ENCODE data around the gene ERLIN1.

The ERLIN1 gene

DNA sequence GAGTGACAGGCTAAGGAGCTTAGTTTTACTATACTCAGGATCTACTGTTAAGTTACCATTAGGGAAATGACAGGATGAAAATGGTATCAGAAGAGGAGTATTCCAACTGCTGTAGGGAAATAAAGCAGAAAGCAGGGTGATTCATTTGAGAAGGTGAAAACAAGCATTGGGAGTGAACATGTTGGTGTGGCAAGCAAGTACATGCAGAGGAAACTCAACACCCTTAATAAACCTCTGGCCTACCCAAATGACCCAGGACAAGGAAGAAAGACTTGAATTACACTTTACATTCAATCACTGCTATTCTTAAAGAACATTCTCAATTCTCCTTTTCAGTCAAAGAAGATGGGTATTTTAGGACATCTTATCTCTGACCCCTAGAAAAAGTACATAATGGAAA is 28.7 kb downstream of the ERLIN1 start:
- peaks cover 19% of the 10 kb centered on the region for H3K4me1 ChIP-seq (ENCODE audit: insufficient read depth, poor library complexity, severe bottlenecking)
- ATAC-seq (ENCODE audit: low read depth) = peak; percentile 67; the same call in 2 of the 3 replicates
- H3K9me3 ChIP-seq (ENCODE audit: severe bottlenecking) = no peaks in the 10 kb centered on the region
- TF ChIP-seq, protein P1, sequence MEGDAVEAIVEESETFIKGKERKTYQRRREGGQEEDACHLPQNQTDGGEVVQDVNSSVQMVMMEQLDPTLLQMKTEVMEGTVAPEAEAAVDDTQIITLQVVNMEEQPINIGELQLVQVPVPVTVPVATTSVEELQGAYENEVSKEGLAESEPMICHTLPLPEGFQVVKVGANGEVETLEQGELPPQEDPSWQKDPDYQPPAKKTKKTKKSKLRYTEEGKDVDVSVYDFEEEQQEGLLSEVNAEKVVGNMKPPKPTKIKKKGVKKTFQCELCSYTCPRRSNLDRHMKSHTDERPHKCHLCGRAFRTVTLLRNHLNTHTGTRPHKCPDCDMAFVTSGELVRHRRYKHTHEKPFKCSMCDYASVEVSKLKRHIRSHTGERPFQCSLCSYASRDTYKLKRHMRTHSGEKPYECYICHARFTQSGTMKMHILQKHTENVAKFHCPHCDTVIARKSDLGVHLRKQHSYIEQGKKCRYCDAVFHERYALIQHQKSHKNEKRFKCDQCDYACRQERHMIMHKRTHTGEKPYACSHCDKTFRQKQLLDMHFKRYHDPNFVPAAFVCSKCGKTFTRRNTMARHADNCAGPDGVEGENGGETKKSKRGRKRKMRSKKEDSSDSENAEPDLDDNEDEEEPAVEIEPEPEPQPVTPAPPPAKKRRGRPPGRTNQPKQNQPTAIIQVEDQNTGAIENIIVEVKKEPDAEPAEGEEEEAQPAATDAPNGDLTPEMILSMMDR (IDR thresholded peaks at IDR 0.05; ENCODE audit: poor library complexity, severe bottlenecking) = no peak
- no peak for DNase-seq (ENCODE audit: low spot score)
- no peaks in the 10 kb centered on the region for H3K27me3 ChIP-seq (ENCODE audit: insufficient read depth, poor library complexity, severe bottlenecking)
- H3K27ac ChIP-seq (ENCODE audit: poor library complexity, severe bottlenecking) = peak overlapping the region; percentile 10
- H3K36me3 ChIP-seq (ENCODE audit: low read depth) = peaks cover 73% of the 10 kb centered on the region
- H3K4me3 ChIP-seq (ENCODE audit: severe bottlenecking) = no peak overlapping the region

DNA sequence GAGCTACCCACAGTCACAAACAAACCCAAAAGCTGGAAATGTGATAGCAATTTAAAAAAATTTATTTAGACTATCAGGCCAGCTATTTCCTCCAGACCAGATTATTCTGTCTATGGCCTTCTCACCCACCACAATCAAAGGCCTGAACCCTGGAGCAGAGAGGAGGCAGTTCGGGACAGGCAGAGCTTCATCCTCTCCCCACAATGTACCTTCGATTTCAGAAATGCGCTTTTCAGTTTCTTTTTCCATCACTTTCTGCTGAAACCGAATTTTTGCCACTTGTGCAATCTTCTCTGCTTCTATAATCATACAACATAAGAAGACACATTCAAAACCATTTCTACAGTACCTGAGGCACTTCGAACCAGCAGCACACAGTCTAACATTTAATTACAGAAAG is 29.9 kb downstream of the ERLIN1 start:
- no peak for ATAC-seq (ENCODE audit: low read depth)
- peaks cover 73% of the 10 kb centered on the region for H3K36me3 ChIP-seq (ENCODE audit: low read depth)
- no peak overlapping the region for H3K27ac ChIP-seq (ENCODE audit: poor library complexity, severe bottlenecking)

DNA sequence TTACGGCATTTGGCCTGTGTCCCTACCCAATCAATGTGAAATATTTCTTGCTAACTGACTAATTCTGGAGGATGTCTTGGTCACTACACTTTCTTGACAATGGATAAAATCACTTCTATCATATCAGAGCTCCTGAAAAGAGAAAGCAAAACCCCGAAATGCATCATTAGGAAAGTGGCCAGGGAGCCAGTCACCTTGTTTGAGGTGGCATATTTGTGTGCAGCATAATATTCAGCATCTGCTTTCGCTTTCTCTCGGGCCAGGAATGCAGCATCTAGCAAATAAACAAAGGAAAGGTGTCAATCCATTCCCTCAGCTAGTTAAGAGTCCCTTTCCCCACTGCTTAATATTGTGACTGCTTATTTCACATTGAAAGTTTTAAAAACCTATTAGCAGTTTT is 31.2 kb downstream of the ERLIN1 start:
- peaks cover 73% of the 10 kb centered on the region for H3K36me3 ChIP-seq (ENCODE audit: low read depth)

More for the DNA sequence above, 29.9 kb downstream of the ERLIN1 start:
- Histone ChIP-seq H3K4me3 (ENCODE audit: severe bottlenecking) (no peak overlapping the region), H3K4me1 (ENCODE audit: insufficient read depth, poor library complexity, severe bottlenecking) (peaks cover 19% of the 10 kb centered on the region), H3K9me3 (ENCODE audit: severe bottlenecking) (no peaks in the 10 kb centered on the region), H3K27me3 (ENCODE audit: insufficient read depth, poor library complexity, severe bottlenecking) (no peaks in the 10 kb centered on the region)
- DNase-seq (ENCODE audit: low spot score) = no peak
- TF ChIP-seq, protein P1 (IDR thresholded peaks at IDR 0.05; ENCODE audit: poor library complexity, severe bottlenecking) = no peak

DNA sequence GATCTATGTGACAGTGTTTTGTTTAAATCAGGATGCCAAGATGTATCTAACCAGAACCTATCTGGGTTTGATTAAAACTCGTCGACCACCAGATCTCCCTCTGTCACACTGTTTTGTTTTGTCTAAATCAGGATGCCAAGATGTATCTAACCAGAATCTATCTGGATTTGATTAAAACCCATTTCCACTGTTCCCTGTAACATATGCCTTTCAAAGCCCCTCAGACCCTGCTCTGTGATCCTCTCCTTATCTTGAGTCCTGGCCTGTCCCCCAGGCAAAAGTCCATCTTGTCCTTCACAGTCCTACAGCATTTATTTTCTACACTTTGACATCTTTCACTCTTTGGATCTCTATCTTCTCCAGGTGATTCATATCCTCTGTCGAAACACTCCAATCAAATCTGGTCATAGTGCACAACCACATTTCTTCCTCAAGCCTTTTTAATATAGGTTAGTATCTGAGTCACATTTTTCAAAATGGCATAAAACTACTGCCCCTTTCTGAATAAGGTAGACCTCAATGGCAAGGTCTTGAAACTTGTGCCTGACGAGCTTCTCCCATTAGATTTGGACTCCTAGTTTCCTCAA is 32.5 kb downstream of the ERLIN1 start:
- ATAC-seq (ENCODE audit: low read depth) = peak; percentile 43
- H3K27me3 ChIP-seq (ENCODE audit: insufficient read depth, poor library complexity, severe bottlenecking) = no peaks in the 10 kb centered on the region
- H3K36me3 ChIP-seq (ENCODE audit: low read depth) = peaks cover 60% of the 10 kb centered on the region

More for the DNA sequence above, 31.2 kb downstream of the ERLIN1 start:
- Histone ChIP-seq H3K9me3 (ENCODE audit: severe bottlenecking) (no peaks in the 10 kb centered on the region), H3K27me3 (ENCODE audit: insufficient read depth, poor library complexity, severe bottlenecking) (no peaks in the 10 kb centered on the region), H3K4me1 (ENCODE audit: insufficient read depth, poor library complexity, severe bottlenecking) (peaks cover 19% of the 10 kb centered on the region), H3K4me3 (ENCODE audit: severe bottlenecking) (no peak overlapping the region), H3K27ac (ENCODE audit: poor library complexity, severe bottlenecking) (no peak overlapping the region)
- DNase-seq (ENCODE audit: low spot score) (no peak), ATAC-seq (ENCODE audit: low read depth) (no peak)
- TF ChIP-seq, protein P1 (IDR thresholded peaks at IDR 0.05; ENCODE audit: poor library complexity, severe bottlenecking) = no peak

More for the DNA sequence above, 32.5 kb downstream of the ERLIN1 start:
- DNase-seq (ENCODE audit: low spot score) = no peak
- Histone ChIP-seq H3K9me3 (ENCODE audit: severe bottlenecking) (no peaks in the 10 kb centered on the region), H3K27ac (ENCODE audit: poor library complexity, severe bottlenecking) (peak overlapping the region; percentile 24), H3K4me3 (ENCODE audit: severe bottlenecking) (no peak overlapping the region), H3K4me1 (ENCODE audit: insufficient read depth, poor library complexity, severe bottlenecking) (peaks cover 28% of the 10 kb centered on the region)
- TF ChIP-seq, protein P1 (IDR thresholded peaks at IDR 0.05; ENCODE audit: poor library complexity, severe bottlenecking) = no peak

All from RWPE2 (cell line).